Gastrocnemius medialis (tissue), 4 donors: Measurements from ENCODE around the gene FASTK.

Experiments
- CTCF ChIP-seq, 5 experiments: fragments of 450-650 bp in 3 of 5; fragments of 200-600 bp in 2 of 5; sonication (generic) in 2 of 5; IDR thresholded peaks in 4 of 5; conservative IDR thresholded peaks in 1 of 5; 1 replicate in 4 of 5; 2 replicates in 1 of 5; pipeline ENCODE4 v1.5.1; 2016 to 2019; ENCODE audit warnings: antibody characterized with exemption in 5 of 5, mild to moderate bottlenecking in 3 of 5, moderate library complexity in 3 of 5
- POLR2A ChIP-seq, 2 donors: fragments of 450-650 bp; IDR thresholded peaks; one replicate each; pipeline ENCODE4 v1.6.1; 2017; ENCODE audit warnings: antibody characterized with exemption in 2 of 2, mild to moderate bottlenecking in 2 of 2, moderate library complexity in 2 of 2

GRCh38 chr7:151100921-151101320 lies 20.3 kb upstream of the FASTK start:
- no peak for TF ChIP-seq CTCF (IDR thresholded peaks at IDR 0.05 in 4 of 5, conservative IDR thresholded peaks at IDR 0.05 in 1 of 5)
- no peak for TF ChIP-seq POLR2A (IDR thresholded peaks at IDR 0.05)
